Gastrocnemius medialis (tissue), 4 donors: Measurements from ENCODE around the gene EEF2KMT.

Source experiments
- POLR2A ChIP-seq, 2 donors: fragments of 450-650 bp; IDR thresholded peaks; one replicate each; pipeline ENCODE4 v1.6.1; 2017; ENCODE audit warnings: antibody characterized with exemption in 2 of 2, mild to moderate bottlenecking in 2 of 2, moderate library complexity in 2 of 2
- TF ChIP-seq, protein P1 (sequence below), 5 experiments: fragments of 450-650 bp in 3 of 5; fragments of 200-600 bp in 2 of 5; sonication (generic) in 2 of 5; IDR thresholded peaks in 4 of 5; conservative IDR thresholded peaks in 1 of 5; 1 replicate in 4 of 5; 2 replicates in 1 of 5; pipeline ENCODE4 v1.5.1; 2016 to 2019; ENCODE audit warnings: antibody characterized with exemption in 5 of 5, mild to moderate bottlenecking in 3 of 5, moderate library complexity in 3 of 5

DNA sequence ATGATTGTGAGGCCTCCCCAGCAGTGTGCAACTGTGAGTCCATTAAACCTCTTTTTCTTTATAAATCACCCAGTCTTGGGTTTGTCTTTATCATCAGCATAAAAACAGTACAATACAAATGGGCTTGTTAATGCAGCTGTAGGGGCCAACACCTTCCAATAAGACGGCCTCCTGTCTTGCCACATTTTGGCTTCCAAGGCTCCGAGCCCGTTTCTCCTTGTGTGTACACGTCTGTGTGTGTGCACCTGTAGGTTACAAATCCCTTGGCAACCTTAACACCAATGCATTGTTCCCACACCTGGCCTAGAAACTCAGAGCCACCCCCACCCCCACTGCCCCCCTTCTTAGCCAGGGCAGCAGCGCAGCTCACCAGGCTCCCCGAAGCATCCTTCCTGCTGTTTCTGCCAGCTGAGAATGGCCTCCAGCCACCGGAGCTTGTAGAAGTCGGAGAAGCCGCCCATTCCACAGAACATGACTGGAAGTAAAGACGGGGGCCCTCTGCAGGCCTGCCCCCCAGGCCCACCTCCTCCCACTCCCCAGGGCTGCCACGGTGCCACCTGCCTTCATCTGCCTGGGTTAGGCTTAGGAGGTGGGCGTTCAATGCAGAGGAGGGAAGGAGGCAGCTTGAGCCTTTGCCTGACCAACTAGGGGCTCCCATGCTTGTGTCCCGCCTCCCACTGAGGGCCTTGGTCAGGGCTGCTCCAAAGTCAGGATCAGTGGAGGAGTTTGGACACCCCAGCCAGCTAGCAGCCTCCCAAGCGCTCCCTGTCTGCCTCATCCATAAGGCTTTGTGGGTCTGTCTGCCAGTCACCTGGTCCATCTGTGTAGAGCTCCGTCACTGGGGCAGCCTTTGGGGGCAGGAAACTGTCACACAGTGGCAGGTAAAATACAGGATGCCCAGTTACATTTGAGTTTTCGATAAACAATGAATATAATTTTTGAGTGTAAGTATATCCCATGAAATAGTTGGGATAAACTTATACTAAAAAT lies 42.4 kb downstream of the EEF2KMT start:
- TF ChIP-seq POLR2A (IDR thresholded peaks at IDR 0.05) = no peak
- TF ChIP-seq, protein P1, sequence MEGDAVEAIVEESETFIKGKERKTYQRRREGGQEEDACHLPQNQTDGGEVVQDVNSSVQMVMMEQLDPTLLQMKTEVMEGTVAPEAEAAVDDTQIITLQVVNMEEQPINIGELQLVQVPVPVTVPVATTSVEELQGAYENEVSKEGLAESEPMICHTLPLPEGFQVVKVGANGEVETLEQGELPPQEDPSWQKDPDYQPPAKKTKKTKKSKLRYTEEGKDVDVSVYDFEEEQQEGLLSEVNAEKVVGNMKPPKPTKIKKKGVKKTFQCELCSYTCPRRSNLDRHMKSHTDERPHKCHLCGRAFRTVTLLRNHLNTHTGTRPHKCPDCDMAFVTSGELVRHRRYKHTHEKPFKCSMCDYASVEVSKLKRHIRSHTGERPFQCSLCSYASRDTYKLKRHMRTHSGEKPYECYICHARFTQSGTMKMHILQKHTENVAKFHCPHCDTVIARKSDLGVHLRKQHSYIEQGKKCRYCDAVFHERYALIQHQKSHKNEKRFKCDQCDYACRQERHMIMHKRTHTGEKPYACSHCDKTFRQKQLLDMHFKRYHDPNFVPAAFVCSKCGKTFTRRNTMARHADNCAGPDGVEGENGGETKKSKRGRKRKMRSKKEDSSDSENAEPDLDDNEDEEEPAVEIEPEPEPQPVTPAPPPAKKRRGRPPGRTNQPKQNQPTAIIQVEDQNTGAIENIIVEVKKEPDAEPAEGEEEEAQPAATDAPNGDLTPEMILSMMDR (IDR thresholded peaks at IDR 0.05 in 4 of 5, conservative IDR thresholded peaks at IDR 0.05 in 1 of 5) = no peak
